CD4-positive, alpha-beta memory T cell (primary cell): ENCODE measurements around the gene AGTR1. TPM values are rescaled to one million over a fixed set of nuclear protein-coding genes. Genes with fewer than 3 reads are reported as not detected.

Source experiments
- CTCF ChIA-PET: fragments of 350-600 bp; sonication (Branson Sonifier 250); formaldehyde crosslinking; loops from one replicate; lab custom pipeline; 2021; ENCODE audit warnings: inconsistent platforms; ENCODE audit not compliant: partially characterized antibody; lab: Charles Lee
- POLR2A ChIA-PET: fragments of 350-600 bp; sonication (Branson Sonifier 250); formaldehyde crosslinking; loops from one replicate; lab custom pipeline; 2021; ENCODE audit not compliant: partially characterized antibody; lab: Charles Lee
- DNase-seq, 5 donors: peaks; one replicate each; pipeline versions ENCODE4 v3.0.0 to v3.0.0-alpha.2; 2020 to 2022; ENCODE audit warnings: mixed read lengths in 1 of 5
- H3K27ac ChIP-seq: one replicate; pipeline ENCODE4 v1.7.0; 2013; ENCODE audit warnings: low read depth, low read length
- H3K27me3 ChIP-seq: 2 replicates; pipeline ENCODE4 v1.7.0; 2013; ENCODE audit warnings: mild to moderate bottlenecking, low read length, moderate library complexity; ENCODE audit not compliant: insufficient read depth
- H3K36me3 ChIP-seq: 2 replicates; pipeline ENCODE4 v1.7.0; 2013; ENCODE audit warnings: mild to moderate bottlenecking, low read length, moderate library complexity; ENCODE audit not compliant: insufficient read depth
- H3K4me1 ChIP-seq: 2 replicates; pipeline ENCODE4 v1.7.0; 2013; ENCODE audit warnings: mild to moderate bottlenecking, low read length, moderate library complexity; ENCODE audit not compliant: insufficient read depth
- H3K4me3 ChIP-seq, 2 donors: one replicate each; pipeline ENCODE4 v1.7.0; 2013; ENCODE audit warnings: low read length in 2 of 2, mild to moderate bottlenecking in 1 of 2
- H3K9me3 ChIP-seq, 2 donors: one replicate each; pipeline ENCODE4 v1.7.0; 2013; ENCODE audit warnings: low read length in 2 of 2, control low read depth in 1 of 2; ENCODE audit not compliant: control insufficient read depth in 1 of 2
- H3K27ac Mint-ChIP-seq, 7 donors: one replicate each; pipeline ENCODE4 v1.8.0; 2020 to 2021; ENCODE audit warnings: mixed read lengths in 7 of 7, mild to moderate bottlenecking in 6 of 7, inconsistent platforms in 3 of 7, moderate library complexity in 3 of 7
- H3K27me3 Mint-ChIP-seq, 2 donors: one replicate each; pipeline ENCODE4 v1.8.0; 2020 to 2021; ENCODE audit warnings: mixed read lengths in 2 of 2
- H3K36me3 Mint-ChIP-seq, 2 donors: one replicate each; pipeline ENCODE4 v1.8.0; 2020 to 2021; ENCODE audit warnings: mixed read lengths in 2 of 2, inconsistent platforms in 1 of 2, mild to moderate bottlenecking in 1 of 2
- H3K4me1 Mint-ChIP-seq, 4 donors: one replicate each; pipeline ENCODE4 v1.8.0; 2020 to 2021; ENCODE audit warnings: mixed read lengths in 4 of 4, mild to moderate bottlenecking in 1 of 4
- H3K4me3 Mint-ChIP-seq, 8 donors: one replicate each; pipeline ENCODE4 v1.8.0; 2020 to 2021; ENCODE audit warnings: mixed read lengths in 8 of 8, mild to moderate bottlenecking in 7 of 8, moderate library complexity in 6 of 8, inconsistent platforms in 3 of 8
- H3K9me3 Mint-ChIP-seq, 8 donors: one replicate each; pipeline ENCODE4 v1.8.0; 2020 to 2021; ENCODE audit warnings: mixed read lengths in 8 of 8, mild to moderate bottlenecking in 5 of 8, inconsistent platforms in 3 of 8, moderate library complexity in 1 of 8
- intact Hi-C: fragments of 100-400 bp; cut with micrococcal nuclease; formaldehyde crosslinking; loops from one replicate; pipeline ENCODE4 v1.15.1; 2023
- polyA plus RNA-seq, 2 donors: library from polyadenylated mRNA; unstranded; fragments of 300-500 nt; fragmentation: Illumina TruSeq; gene quantifications; one replicate each; pipeline ENCODE4 v1.2.3, GENCODE V29; 2021
- total RNA-seq, 2 experiments: library from RNA; stranded (reverse); gene quantifications; one replicate each; pipeline ENCODE4 v1.2.3, GENCODE V29; 2021

The AGTR1 gene
- total and polyA plus RNA-seq, 4 experiments from 2014 or later, result not detected

DNA sequence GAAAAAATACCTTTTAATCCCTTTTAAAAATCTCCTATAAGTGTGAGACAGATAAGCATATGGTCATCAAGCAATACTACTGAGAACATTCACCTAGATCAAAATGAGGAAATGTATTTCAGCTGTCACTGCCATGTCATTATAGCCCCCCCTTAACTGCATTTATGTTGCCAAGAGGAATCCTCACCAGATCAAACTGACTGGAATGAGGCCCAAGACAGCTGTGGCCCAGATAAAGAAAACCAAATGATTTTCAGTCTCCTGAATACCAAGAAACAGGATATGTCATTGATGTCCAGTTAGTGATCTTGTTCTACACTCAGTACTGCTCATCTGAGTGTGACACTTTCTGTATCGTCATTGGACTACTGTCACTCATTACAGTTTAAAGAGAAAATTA is 94.8 kb downstream of the AGTR1 start:
- no peak overlapping the region for H3K27ac ChIP-seq
- no peaks in the 10 kb centered on the region for H3K4me1 ChIP-seq
- ChIA-PET POLR2A (no interaction called here), CTCF (no interaction called here)
- Mint-ChIP-seq H3K27me3 (peaks cover 0 to 1% of the 10 kb centered on the region in 2 donors), H3K4me3 (no peak overlapping the region), H3K4me1 (no peaks in the 10 kb centered on the region), H3K36me3 (no peaks in the 10 kb centered on the region), H3K27ac (no peak overlapping the region), H3K9me3 (peaks cover 0 to 2% (median 0%) of the 10 kb centered on the region in 8 donors)
- no peak for DNase-seq
- no peak overlapping the region for H3K4me3 ChIP-seq
- no peaks in the 10 kb centered on the region for H3K9me3 ChIP-seq
- no peaks in the 10 kb centered on the region for H3K27me3 ChIP-seq
- intact Hi-C loops, result no loop called here
- no peaks in the 10 kb centered on the region for H3K36me3 ChIP-seq

Other genes with a start within 250 kb of the AGTR1 start
- not detected for gene CPB1, start 129.9 kb downstream of the AGTR1 start, total RNA-seq
- gene CPB1, start 129.9 kb downstream of the AGTR1 start, polyA plus RNA-seq, result not detected
- gene CPA3, start 167.4 kb downstream of the AGTR1 start, total RNA-seq, result not detected
- not detected for gene CPA3, start 167.4 kb downstream of the AGTR1 start, polyA plus RNA-seq